ENCODE measurements around the gene CAMK1G.
A peak's percentile ranks its signal among the peaks of the same experiment; 100 is the strongest.

The CAMK1G gene

GRCh38 chr1:209628618-209629299 lies 45.2 kb downstream of the CAMK1G start:
- DNase-seq: no peak
- intact Hi-C loops (cut with DNase I): loop anchor here (5.0 kb wide), 1 partner anchor 51 kb away; no protein-coding TSS in a partner anchor

GRCh38 chr1:209629621-209630382 lies 46.3 kb downstream of the CAMK1G start:
- intact Hi-C loops (cut with DNase I): loop anchor here (5.0 kb wide), 1 partner anchor 53 kb away; no protein-coding TSS in a partner anchor
- peak in 3 of 10 donors; percentile 44 to 86 (median 49) for DNase-seq

GRCh38 chr1:209630383-209631225 lies 47.1 kb downstream of the CAMK1G start:
- peak in 2 of 10 donors; percentile 35 to 86 for DNase-seq
- intact Hi-C loops (cut with DNase I): no loop called here

GRCh38 chr1:209633335-209633997 lies 50.0 kb downstream of the CAMK1G start:
- intact Hi-C loops (cut with DNase I): no loop called here

GRCh38 chr1:209634005-209634737 lies 50.7 kb downstream of the CAMK1G start:
- DNase-seq: peak in 1 of 10 donors; percentile 52
- intact Hi-C loops (cut with DNase I): no loop called here

More at GRCh38 chr1:209633335-209633997, 50.0 kb downstream of the CAMK1G start:
- no peak for DNase-seq

GRCh38 chr1:209635850-209636249 lies 52.3 kb downstream of the CAMK1G start:
- DNase-seq: no peak
- intact Hi-C loops (cut with DNase I): no loop called here

- peak; percentile 65 to 96 (median 73) for DNase-seq
- intact Hi-C loops (cut with DNase I): loop anchor here (5.0 kb wide), 1 partner anchor 50 kb away; no protein-coding TSS in a partner anchor
These were observed 58.3 kb downstream of the CAMK1G start for GRCh38 chr1:209641832-209642172.

- DNase-seq: no peak
- intact Hi-C loops (cut with DNase I): loop anchor here (5.0 kb wide), 1 partner anchor 49 kb away; no protein-coding TSS in a partner anchor
These were observed 59.3 kb downstream of the CAMK1G start for GRCh38 chr1:209642816-209643215.

GRCh38 chr1:209643285-209644020 lies 59.9 kb downstream of the CAMK1G start:
- intact Hi-C loops (cut with DNase I): loop anchor here (5.0 kb wide), 1 partner anchor 49 kb away; no protein-coding TSS in a partner anchor
- DNase-seq: peak in 9 of 10 donors; percentile 56 to 94 (median 67)

- intact Hi-C loops (cut with DNase I): no loop called here
These were observed 62.3 kb downstream of the CAMK1G start for GRCh38 chr1:209645574-209646452.

GRCh38 chr1:209646558-209646957 lies 63.0 kb downstream of the CAMK1G start:
- intact Hi-C loops (cut with DNase I): no loop called here
- DNase-seq: peak in 1 of 10 donors; percentile 29

More at GRCh38 chr1:209645574-209646452, 62.3 kb downstream of the CAMK1G start:
- peak in 1 of 10 donors; percentile 10 for DNase-seq

GRCh38 chr1:209647156-209647555 lies 63.6 kb downstream of the CAMK1G start:
- DNase-seq: peak in 1 of 10 donors; percentile 37
- intact Hi-C loops (cut with DNase I): no loop called here

GRCh38 chr1:209648346-209648745 lies 64.8 kb downstream of the CAMK1G start:
- intact Hi-C loops (cut with DNase I): no loop called here
- DNase-seq: no peak

- DNase-seq: no peak
- intact Hi-C loops (cut with DNase I): no loop called here
These were observed 65.6 kb downstream of the CAMK1G start for GRCh38 chr1:209648931-209649776.

GRCh38 chr1:209650454-209650853 lies 66.9 kb downstream of the CAMK1G start:
- no peak for DNase-seq
- intact Hi-C loops (cut with DNase I): no loop called here

GRCh38 chr1:209651138-209651587 lies 67.6 kb downstream of the CAMK1G start:
- intact Hi-C loops (cut with DNase I): no loop called here
- no peak for DNase-seq

Data from posterior cingulate gyrus (tissue), 11 donors.